ENCODE measurements around the gene EIF3F.

DNA sequence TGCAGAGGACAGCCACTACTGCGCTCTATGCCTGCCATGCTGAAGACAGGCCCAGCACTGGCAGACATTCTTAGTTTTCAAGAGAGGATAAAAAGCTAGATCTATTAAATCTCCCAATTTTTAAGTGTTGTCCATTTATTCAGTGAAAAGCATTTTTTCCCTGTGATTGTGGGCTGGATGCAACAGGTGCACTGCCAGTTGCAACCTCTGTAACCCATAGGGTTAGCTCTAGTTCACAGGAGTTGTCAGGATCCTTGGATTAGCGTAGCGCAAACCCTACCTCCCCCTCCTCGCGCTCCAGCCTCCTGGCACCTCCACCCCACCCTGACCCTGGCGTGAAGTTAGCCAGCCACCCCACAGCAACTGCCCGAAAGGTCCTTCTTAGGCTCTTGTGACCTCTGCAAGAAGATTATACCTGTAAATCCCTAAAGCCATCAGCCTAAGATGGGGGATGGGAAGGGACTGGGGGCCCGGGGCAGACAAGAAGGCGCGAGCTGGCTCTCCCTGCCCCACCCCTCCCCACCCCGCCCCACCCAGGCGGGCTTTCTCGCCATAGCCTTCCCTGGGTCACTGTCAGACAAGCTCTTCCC is 30.9 kb downstream of the EIF3F start:
- TF ChIP-seq, protein P1, sequence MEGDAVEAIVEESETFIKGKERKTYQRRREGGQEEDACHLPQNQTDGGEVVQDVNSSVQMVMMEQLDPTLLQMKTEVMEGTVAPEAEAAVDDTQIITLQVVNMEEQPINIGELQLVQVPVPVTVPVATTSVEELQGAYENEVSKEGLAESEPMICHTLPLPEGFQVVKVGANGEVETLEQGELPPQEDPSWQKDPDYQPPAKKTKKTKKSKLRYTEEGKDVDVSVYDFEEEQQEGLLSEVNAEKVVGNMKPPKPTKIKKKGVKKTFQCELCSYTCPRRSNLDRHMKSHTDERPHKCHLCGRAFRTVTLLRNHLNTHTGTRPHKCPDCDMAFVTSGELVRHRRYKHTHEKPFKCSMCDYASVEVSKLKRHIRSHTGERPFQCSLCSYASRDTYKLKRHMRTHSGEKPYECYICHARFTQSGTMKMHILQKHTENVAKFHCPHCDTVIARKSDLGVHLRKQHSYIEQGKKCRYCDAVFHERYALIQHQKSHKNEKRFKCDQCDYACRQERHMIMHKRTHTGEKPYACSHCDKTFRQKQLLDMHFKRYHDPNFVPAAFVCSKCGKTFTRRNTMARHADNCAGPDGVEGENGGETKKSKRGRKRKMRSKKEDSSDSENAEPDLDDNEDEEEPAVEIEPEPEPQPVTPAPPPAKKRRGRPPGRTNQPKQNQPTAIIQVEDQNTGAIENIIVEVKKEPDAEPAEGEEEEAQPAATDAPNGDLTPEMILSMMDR (IDR thresholded peaks at IDR 0.05 in 2 of 3, conservative IDR thresholded peaks at IDR 0.05 in 1 of 3; ENCODE audit: control insufficient read depth in 2 of 3, extremely low read depth in 1 of 3, insufficient read depth in 1 of 3, low read depth in 3 of 3, low read length in 3 of 3), result no peak
- no peak for TF ChIP-seq EED (IDR thresholded peaks at IDR 0.05; ENCODE audit: low read depth)
- no peak for TF ChIP-seq ETV6 (conservative IDR thresholded peaks at IDR 0.05 in 1 of 2, IDR thresholded peaks at IDR 0.05 in 1 of 2; ENCODE audit: borderline replicate concordance in 1 of 2, low read depth in 1 of 2)
- TF ChIP-seq ATF2 (IDR thresholded peaks at IDR 0.05; ENCODE audit: low read length), result no peak
- TF ChIP-seq SP1 (IDR thresholded peaks at IDR 0.05; ENCODE audit: low read depth, low read length), result no peak
- TF ChIP-seq POLR2AphosphoS5 (IDR thresholded peaks at IDR 0.05; ENCODE audit: low read length), result no peak
